ENCODE measurements around the gene SGCA.

DNA sequence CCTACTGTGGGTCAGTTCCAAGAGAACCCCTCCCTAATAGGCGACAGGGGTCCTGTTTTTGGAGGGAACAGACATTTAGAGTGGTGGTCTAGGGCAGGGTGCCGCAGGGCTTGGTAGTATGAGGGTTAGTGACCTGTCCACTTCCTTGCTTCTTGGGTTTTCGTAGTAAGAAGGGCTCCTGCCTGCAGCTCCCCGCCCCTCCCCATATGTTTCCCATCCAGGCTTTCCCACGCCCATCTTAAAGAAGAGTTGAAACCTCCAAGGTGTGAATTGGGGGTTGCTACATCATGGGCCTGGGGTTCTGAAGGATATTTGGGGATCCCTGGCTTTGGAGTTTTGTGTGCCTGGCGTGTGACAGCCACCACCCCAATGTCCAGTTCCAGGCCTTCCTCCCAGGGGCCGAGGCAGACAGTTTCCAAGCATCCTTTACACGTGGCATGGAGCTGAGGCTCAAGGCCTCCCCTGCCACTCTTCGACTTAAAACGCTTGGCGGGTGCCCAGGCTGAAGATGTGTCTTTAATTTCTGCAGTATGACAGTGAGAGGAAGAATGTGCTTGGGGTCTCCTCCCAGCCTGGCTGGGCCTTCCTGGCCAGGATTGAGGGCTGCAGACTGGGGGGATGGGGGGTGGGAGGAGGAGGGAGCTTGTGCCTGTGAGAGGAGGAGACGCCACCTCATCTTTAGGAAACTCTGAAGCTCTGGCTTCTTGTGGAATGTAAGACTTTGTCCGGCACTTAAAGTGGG, 38.0 kb downstream of the SGCA start:
- TF ChIP-seq TAF1 (IDR thresholded peaks at IDR 0.05; ENCODE audit: low read depth, low read length): no peak
- no peak for TF ChIP-seq SPI1 (IDR thresholded peaks at IDR 0.05; ENCODE audit: low read depth, low read length)
- no peak for TF ChIP-seq POLR2AphosphoS5 (IDR thresholded peaks at IDR 0.05; ENCODE audit: low read depth, low read length)
- no peak for TF ChIP-seq POLR2A (IDR thresholded peaks at IDR 0.05; ENCODE audit: low read depth, low read length)
